K562 (cell line): Measurements from ENCODE around the gene TMC4. TPM values are rescaled to one million over a fixed set of nuclear protein-coding genes. Genes with fewer than 3 reads are reported as not detected.

Source experiments
- CEBPZ ChIP-seq: fragments of 150-350 bp; IDR thresholded peaks from 2 replicates; pipeline ENCODE4 v1.6.1; 2014; ENCODE audit warnings: low read depth, mild to moderate bottlenecking, low read length, borderline replicate concordance
- GMEB1 ChIP-seq: fragments of 250-450 bp; sonication (Bioruptor Pico); IDR thresholded peaks from 2 replicates; pipeline ENCODE4 v1.4.0; 2020; ENCODE audit warnings: mild to moderate bottlenecking
- KLF16 ChIP-seq: IDR thresholded peaks from 2 replicates; pipeline ENCODE4 v1.6.1; 2016; ENCODE audit warnings: antibody characterized with exemption
- MTA3 ChIP-seq: fragments of 450-650 bp; formaldehyde crosslinking; IDR thresholded peaks from 2 replicates; pipeline ENCODE4 v1.6.1; 2017; ENCODE audit warnings: mild to moderate bottlenecking, borderline replicate concordance
- MXI1 ChIP-seq: IDR thresholded peaks from 2 replicates; pipeline ENCODE4 v1.6.1; 2011; ENCODE audit warnings: low read depth, mild to moderate bottlenecking, improper control_type of control experiment, low read length
- NCOA4 ChIP-seq: fragments of 450-650 bp; IDR thresholded peaks from 2 replicates; pipeline ENCODE4 v1.6.1; 2018; ENCODE audit warnings: mild to moderate bottlenecking; ENCODE audit not compliant: partially characterized antibody
- POLR2A ChIP-seq: fragments of 450-650 bp; conservative IDR thresholded peaks from 2 replicates; pipeline ENCODE4 v1.6.1; 2016
- SRSF9 ChIP-seq: fragments of 200-400 bp; formaldehyde crosslinking; IDR thresholded peaks from 2 replicates; pipeline ENCODE4 v1.6.1; 2017; ENCODE audit warnings: low read depth, low read length, borderline replicate concordance
- ZFPM2 ChIP-seq: fragments of 250-450 bp; sonication (Bioruptor Pico); IDR thresholded peaks from 2 replicates; pipeline ENCODE4 v1.5.1; 2022; ENCODE audit warnings: mild to moderate bottlenecking
- ZNF551 ChIP-seq: fragments of 250-450 bp; sonication (Bioruptor Pico); IDR thresholded peaks from 2 replicates; pipeline ENCODE4 v1.5.0; 2021; ENCODE audit warnings: mild to moderate bottlenecking, moderate library complexity
- polyA plus RNA-seq, 8 experiments: library from polyadenylated mRNA; depleted of rRNA in 4 of 8; stranded (reverse) in 5 of 8; unstranded in 3 of 8; fragments of >200 nt; fragmentation: Nextera tagmentation in 2 of 8; fragmentation: Illumina TruSeq in 1 of 8; extraction: Ambion mirVana in 2 of 8; extraction: Trizol in 1 of 8; gene quantifications; 2 replicates each; pipeline versions ENCODE4 v1.2.1 to v1.2.3, GENCODE V29; 2011 to 2014; ENCODE audit warnings: inconsistent platforms in 1 of 8, missing spikeins in 1 of 8
- total RNA-seq, 7 experiments: library from RNA; depleted of rRNA in 6 of 7; stranded (reverse); fragments of >200 nt in 6 of 7; fragmentation: Illumina TruSeq in 2 of 7; extraction: Trizol in 2 of 7; gene quantifications; 2 replicates each; pipeline versions ENCODE4 v1.2.1 to v1.2.3, GENCODE V29; 2011 to 2021; ENCODE audit warnings: low replicate concordance in 1 of 7
- TF ChIP-seq, protein P1 (sequence below), 2 experiments: IDR thresholded peaks; 2 replicates each; pipeline ENCODE4 v1.6.1; 2012; ENCODE audit warnings: improper control_type of control experiment in 2 of 2, low read depth in 2 of 2, low read length in 2 of 2, borderline replicate concordance in 1 of 2
- TF ChIP-seq, protein P2 (sequence below): fragments of 450-650 bp; IDR thresholded peaks from 2 replicates; pipeline ENCODE4 v1.6.1; 2018; ENCODE audit not compliant: partially characterized antibody

Gene TMC4
- total and polyA plus RNA-seq, 9 of the 15 experiments (the other 6 are each of a cell fraction or from before 2014, with no cell fraction given): 0.12 to 0.79 (median 0.36) TPM; not detected in 2

- TF ChIP-seq CEBPZ (peak; percentile 96), POLR2A (peak; percentile 66), MXI1 (0 out of 2 replicates have a peak, but pooled peaks have one; percentile 12), NCOA4 (no peak), SRSF9 (no peak), ZFPM2 (CRISPR knock-in tag) (no peak), GMEB1 (CRISPR knock-in tag) (0 out of 2 replicates have a peak, but pooled peaks have one; percentile 41), ZNF551 (no peak), KLF16 (peak; percentile 52; the same call in 1 of the 2 replicates), MTA3 (peak; percentile 75; the same call in 1 of the 2 replicates)
- TF ChIP-seq, protein P1, sequence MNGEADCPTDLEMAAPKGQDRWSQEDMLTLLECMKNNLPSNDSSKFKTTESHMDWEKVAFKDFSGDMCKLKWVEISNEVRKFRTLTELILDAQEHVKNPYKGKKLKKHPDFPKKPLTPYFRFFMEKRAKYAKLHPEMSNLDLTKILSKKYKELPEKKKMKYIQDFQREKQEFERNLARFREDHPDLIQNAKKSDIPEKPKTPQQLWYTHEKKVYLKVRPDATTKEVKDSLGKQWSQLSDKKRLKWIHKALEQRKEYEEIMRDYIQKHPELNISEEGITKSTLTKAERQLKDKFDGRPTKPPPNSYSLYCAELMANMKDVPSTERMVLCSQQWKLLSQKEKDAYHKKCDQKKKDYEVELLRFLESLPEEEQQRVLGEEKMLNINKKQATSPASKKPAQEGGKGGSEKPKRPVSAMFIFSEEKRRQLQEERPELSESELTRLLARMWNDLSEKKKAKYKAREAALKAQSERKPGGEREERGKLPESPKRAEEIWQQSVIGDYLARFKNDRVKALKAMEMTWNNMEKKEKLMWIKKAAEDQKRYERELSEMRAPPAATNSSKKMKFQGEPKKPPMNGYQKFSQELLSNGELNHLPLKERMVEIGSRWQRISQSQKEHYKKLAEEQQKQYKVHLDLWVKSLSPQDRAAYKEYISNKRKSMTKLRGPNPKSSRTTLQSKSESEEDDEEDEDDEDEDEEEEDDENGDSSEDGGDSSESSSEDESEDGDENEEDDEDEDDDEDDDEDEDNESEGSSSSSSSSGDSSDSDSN (IDR thresholded peaks at IDR 0.05; ENCODE audit: borderline replicate concordance in 1 of 2, low read depth in 2 of 2, low read length in 2 of 2): 0 out of 4 replicates have a peak, but pooled peaks of 1 of the 2 experiments have one; percentile 17
- TF ChIP-seq, protein P2, sequence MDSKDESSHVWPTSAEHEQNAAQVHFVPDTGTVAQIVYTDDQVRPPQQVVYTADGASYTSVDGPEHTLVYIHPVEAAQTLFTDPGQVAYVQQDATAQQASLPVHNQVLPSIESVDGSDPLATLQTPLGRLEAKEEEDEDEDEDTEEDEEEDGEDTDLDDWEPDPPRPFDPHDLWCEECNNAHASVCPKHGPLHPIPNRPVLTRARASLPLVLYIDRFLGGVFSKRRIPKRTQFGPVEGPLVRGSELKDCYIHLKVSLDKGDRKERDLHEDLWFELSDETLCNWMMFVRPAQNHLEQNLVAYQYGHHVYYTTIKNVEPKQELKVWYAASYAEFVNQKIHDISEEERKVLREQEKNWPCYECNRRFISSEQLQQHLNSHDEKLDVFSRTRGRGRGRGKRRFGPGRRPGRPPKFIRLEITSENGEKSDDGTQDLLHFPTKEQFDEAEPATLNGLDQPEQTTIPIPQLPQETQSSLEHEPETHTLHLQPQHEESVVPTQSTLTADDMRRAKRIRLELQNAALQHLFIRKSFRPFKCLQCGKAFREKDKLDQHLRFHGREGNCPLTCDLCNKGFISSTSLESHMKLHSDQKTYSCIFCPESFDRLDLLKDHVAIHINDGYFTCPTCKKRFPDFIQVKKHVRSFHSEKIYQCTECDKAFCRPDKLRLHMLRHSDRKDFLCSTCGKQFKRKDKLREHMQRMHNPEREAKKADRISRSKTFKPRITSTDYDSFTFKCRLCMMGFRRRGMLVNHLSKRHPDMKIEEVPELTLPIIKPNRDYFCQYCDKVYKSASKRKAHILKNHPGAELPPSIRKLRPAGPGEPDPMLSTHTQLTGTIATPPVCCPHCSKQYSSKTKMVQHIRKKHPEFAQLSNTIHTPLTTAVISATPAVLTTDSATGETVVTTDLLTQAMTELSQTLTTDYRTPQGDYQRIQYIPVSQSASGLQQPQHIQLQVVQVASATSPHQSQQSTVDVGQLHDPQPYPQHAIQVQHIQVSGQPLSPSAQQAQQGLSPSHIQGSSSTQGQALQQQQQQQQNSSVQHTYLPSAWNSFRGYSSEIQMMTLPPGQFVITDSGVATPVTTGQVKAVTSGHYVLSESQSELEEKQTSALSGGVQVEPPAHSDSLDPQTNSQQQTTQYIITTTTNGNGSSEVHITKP: peak; percentile 59
Observed at GRCh38 chr19:54136864-54137698, 35.9 kb downstream of the TMC4 start (continued).
